OCI-LY1 (cell line): ENCODE data around the gene NPTX1.

ENCODE experiments used
- H2AFZ ChIP-seq: fragments of 200-600 bp; sonication (generic), shearing (Covaris generic); 2 replicates; pipeline ENCODE4 v1.6.0; 2014; ENCODE audit warnings: antibody characterized with exemption, mild to moderate bottlenecking, low read length
- H3F3A ChIP-seq: fragments of 200-600 bp; sonication (generic), shearing (Covaris generic); 2 replicates; pipeline ENCODE4 v1.6.0; 2014; ENCODE audit warnings: mild to moderate bottlenecking, antibody characterized with exemption, low read length, moderate library complexity; ENCODE audit not compliant: insufficient read depth
- H3K27ac ChIP-seq: fragments of 200-600 bp; sonication (generic); 2 replicates; pipeline ENCODE4 v1.5.1; 2014; ENCODE audit warnings: low read length, mixed run types, mild to moderate bottlenecking, low read depth; ENCODE audit not compliant: poor library complexity, severe bottlenecking
- H3K27me3 ChIP-seq: fragments of 200-600 bp; sonication (generic); 2 replicates; pipeline ENCODE4 v1.6.0; 2014; ENCODE audit warnings: antibody characterized with exemption, mild to moderate bottlenecking, low read length, moderate library complexity; ENCODE audit not compliant: insufficient read depth
- H3K36me3 ChIP-seq: fragments of 200-600 bp; sonication (generic); 2 replicates; pipeline ENCODE4 v1.6.1; 2014; ENCODE audit warnings: mild to moderate bottlenecking, antibody characterized with exemption, low read length, moderate library complexity, mixed read lengths; ENCODE audit not compliant: insufficient read depth
- H3K4me1 ChIP-seq: fragments of 200-600 bp; sonication (generic); 2 replicates; pipeline ENCODE4 v1.5.1; 2014; ENCODE audit warnings: mild to moderate bottlenecking, low read length, moderate library complexity; ENCODE audit not compliant: insufficient read depth, severe bottlenecking
- H3K4me2 ChIP-seq: fragments of 200-600 bp; sonication (generic), shearing (Covaris generic); 2 replicates; pipeline ENCODE4 v1.6.1; 2014; ENCODE audit warnings: low read length
- H3K4me3 ChIP-seq: fragments of 200-600 bp; sonication (generic); 2 replicates; pipeline ENCODE4 v1.5.1; 2014; ENCODE audit warnings: low read length, low read depth, mild to moderate bottlenecking, mixed read lengths; ENCODE audit not compliant: poor library complexity, severe bottlenecking
- H3K79me2 ChIP-seq: fragments of 200-600 bp; shearing (Covaris generic); 2 replicates; pipeline ENCODE4 v1.6.1; 2016; ENCODE audit warnings: mixed run types, low read length, mixed read lengths; ENCODE audit not compliant: insufficient read depth
- H3K9ac ChIP-seq: fragments of 200-600 bp; sonication (generic), shearing (Covaris generic); 2 replicates; pipeline ENCODE4 v1.6.1; 2014; ENCODE audit warnings: mild to moderate bottlenecking, low read length, mixed read lengths
- H3K9me2 ChIP-seq: fragments of 200-600 bp; sonication (generic), shearing (Covaris generic); 2 replicates; pipeline ENCODE4 v1.6.1; 2014; ENCODE audit warnings: low read depth, mild to moderate bottlenecking, low read length, mixed read lengths
- H3K9me3 ChIP-seq: fragments of 200-600 bp; shearing (Covaris generic); 2 replicates; pipeline ENCODE4 v1.6.1; 2014; ENCODE audit warnings: low read length, mixed read lengths
- H4K20me1 ChIP-seq: fragments of 200-600 bp; sonication (generic), shearing (Covaris generic); 2 replicates; pipeline ENCODE4 v1.6.0; 2016; ENCODE audit warnings: mild to moderate bottlenecking, low read length; ENCODE audit not compliant: insufficient read depth
- CTCF ChIP-seq: fragments of 200-600 bp; sonication (generic), shearing (Covaris generic); IDR thresholded peaks from 2 replicates; pipeline ENCODE4 v1.5.1; 2017; ENCODE audit warnings: mild to moderate bottlenecking, antibody characterized with exemption, low read length, moderate library complexity, mixed read lengths
- EZH2 ChIP-seq: fragments of 200-600 bp; sonication (generic), shearing (Covaris generic); IDR thresholded peaks from 2 replicates; pipeline ENCODE4 v1.8.0; 2017; ENCODE audit warnings: borderline replicate concordance, mixed run types, mild to moderate bottlenecking, antibody characterized with exemption, low read length, moderate library complexity, mixed read lengths

Gene NPTX1

GRCh38 chr17:80418589-80418988 is 57.8 kb downstream of the NPTX1 start:
- Histone ChIP-seq H4K20me1 (no peaks in the 10 kb centered on the region), H3K9ac (no peak overlapping the region), H3K27ac (no peak overlapping the region), H3K4me2 (no peak overlapping the region), H3K36me3 (no peaks in the 10 kb centered on the region), H3K4me1 (peaks cover 13% of the 10 kb centered on the region), H3F3A (no peaks in the 10 kb centered on the region), H3K9me3 (no peaks in the 10 kb centered on the region), H2AFZ (no peak overlapping the region), H3K27me3 (peaks cover 11% of the 10 kb centered on the region), H3K79me2 (no peaks in the 10 kb centered on the region), H3K4me3 (no peak overlapping the region), H3K9me2 (no peaks in the 10 kb centered on the region)
- TF ChIP-seq CTCF (no peak), EZH2 (no peak)
